B cell (primary cell): ENCODE measurements around the gene TENM4. TPM values are rescaled to one million over a fixed set of nuclear protein-coding genes. Genes with fewer than 3 reads are reported as not detected.

ENCODE experiments used
- ATAC-seq: fragments of 200-7000 bp; cut with Tn5 transposase; one replicate; pipeline ENCODE4 v1.10.0; 2021; ENCODE audit warnings: low read depth, mild to moderate bottlenecking, moderate number of reproducible peaks, moderate library complexity
- CTCF ChIA-PET: fragments of 350-600 bp; sonication (Branson Sonifier 250); formaldehyde crosslinking; loops from one replicate; lab custom pipeline; 2021; ENCODE audit warnings: antibody characterized with exemption, inconsistent platforms; lab: Charles Lee
- POLR2A ChIA-PET: fragments of 350-600 bp; sonication (Branson Sonifier 250); formaldehyde crosslinking; loops from one replicate; lab custom pipeline; 2021; ENCODE audit warnings: antibody characterized with exemption; lab: Charles Lee
- DNase-seq: peaks from one replicate; pipeline ENCODE4 v3.0.0; 2013
- H2AFZ ChIP-seq: 2 replicates; pipeline ENCODE4 v1.6.1; 2012; ENCODE audit warnings: mild to moderate bottlenecking, low read depth, low read length; ENCODE audit not compliant: insufficient read depth, poor library complexity, severe bottlenecking
- H3K27ac ChIP-seq, 2 donors: 1 replicate in 1 of 2; 2 replicates in 1 of 2; pipeline ENCODE4 v1.5.1; 2012 to 2013; ENCODE audit warnings: low read length in 2 of 2, mild to moderate bottlenecking in 2 of 2, moderate library complexity in 1 of 2
- H3K27me3 ChIP-seq, 4 experiments: fragments of 200-600 bp in 1 of 4; sonication (generic) in 1 of 4; replicated peaks in 1 of 4; 1 replicate in 2 of 4; 2 replicates in 2 of 4; pipeline versions ENCODE4 v1.6.1 to v1.7.0; 2013 to 2016; ENCODE audit warnings: low read length in 3 of 4, mild to moderate bottlenecking in 2 of 4, mixed read lengths in 1 of 4, moderate library complexity in 1 of 4; ENCODE audit not compliant: insufficient read depth in 4 of 4, control insufficient read depth in 3 of 4; ENCODE audit errors: control extremely low read depth in 1 of 4
- H3K36me3 ChIP-seq, 2 experiments: replicated peaks in 1 of 2; 1 replicate in 1 of 2; 2 replicates in 1 of 2; pipeline versions ENCODE4 v1.6.1 to v1.7.1; 2013; ENCODE audit warnings: low read length in 1 of 2; ENCODE audit not compliant: insufficient read depth in 2 of 2, control insufficient read depth in 1 of 2; ENCODE audit errors: control extremely low read depth in 1 of 2, extremely low read depth in 1 of 2
- H3K4me1 ChIP-seq, 2 donors: fragments of 200-600 bp in 1 of 2; sonication (generic) in 1 of 2; 1 replicate in 1 of 2; 2 replicates in 1 of 2; pipeline versions ENCODE4 v1.5.1 to v1.6.1; 2013 to 2017; ENCODE audit warnings: low read length in 2 of 2; ENCODE audit not compliant: control insufficient read depth in 2 of 2, insufficient read depth in 2 of 2
- H3K4me2 ChIP-seq: replicated peaks from 2 replicates; pipeline ENCODE3; 2012; ENCODE audit warnings: mild to moderate bottlenecking, low read depth, low read length; ENCODE audit not compliant: poor library complexity, severe bottlenecking
- H3K4me3 ChIP-seq, 5 experiments: fragments of 200-600 bp in 1 of 5; sonication (generic) in 1 of 5; 1 replicate in 3 of 5; 2 replicates in 2 of 5; pipeline versions ENCODE4 v1.5.1 to v1.7.0; 2011 to 2016; ENCODE audit warnings: low read length in 4 of 5, mild to moderate bottlenecking in 4 of 5, low read depth in 2 of 5, control low read depth in 1 of 5, moderate library complexity in 1 of 5; ENCODE audit not compliant: insufficient read depth in 1 of 5; ENCODE audit errors: control extremely low read depth in 1 of 5, extremely low read depth in 1 of 5
- H3K79me2 ChIP-seq: fragments of 200-600 bp; sonication (generic); one replicate; pipeline ENCODE4 v1.6.0; 2016; ENCODE audit warnings: low read length; ENCODE audit not compliant: control insufficient read depth, insufficient read depth
- H3K9ac ChIP-seq: fragments of 200-600 bp; sonication (generic); 2 replicates; pipeline ENCODE4 v1.6.1; 2017; ENCODE audit warnings: mild to moderate bottlenecking, low read length, moderate library complexity
- H3K9me3 ChIP-seq, 3 donors: one replicate each; pipeline versions ENCODE4 v1.6.1 to v1.7.1; 2013; ENCODE audit warnings: low read length in 2 of 3; ENCODE audit not compliant: control insufficient read depth in 2 of 3, insufficient read depth in 1 of 3; ENCODE audit errors: control extremely low read depth in 1 of 3
- H4K20me1 ChIP-seq: 2 replicates; pipeline ENCODE4 v1.6.0; 2012; ENCODE audit warnings: mild to moderate bottlenecking, low read length; ENCODE audit not compliant: insufficient read depth, control insufficient read depth, poor library complexity, severe bottlenecking
- H3K27ac Mint-ChIP-seq: one replicate; pipeline ENCODE4 v1.8.0; 2021; ENCODE audit warnings: mixed read lengths
- H3K27me3 Mint-ChIP-seq: one replicate; pipeline ENCODE4 v1.8.0; 2021; ENCODE audit warnings: mixed read lengths
- H3K4me1 Mint-ChIP-seq: one replicate; pipeline ENCODE4 v1.8.0; 2021; ENCODE audit warnings: mixed read lengths
- H3K4me3 Mint-ChIP-seq: one replicate; pipeline ENCODE4 v1.8.0; 2021; ENCODE audit warnings: mixed read lengths
- H3K9me3 Mint-ChIP-seq: one replicate; pipeline ENCODE4 v1.8.0; 2022; ENCODE audit warnings: mixed read lengths; ENCODE audit not compliant: insufficient read depth
- CTCF ChIP-seq: fragments of 200-600 bp; IDR thresholded peaks from one replicate; pipeline ENCODE4 v1.8.0; 2022; ENCODE audit warnings: antibody characterized with exemption, mild to moderate bottlenecking
- EZH2 ChIP-seq: IDR thresholded peaks from 2 replicates; pipeline ENCODE4 v1.6.1; 2012; ENCODE audit warnings: borderline replicate concordance, low read depth, mild to moderate bottlenecking, moderate library complexity, low read length; ENCODE audit not compliant: insufficient read depth, poor library complexity, severe bottlenecking
- WGBS: methylation state at CpG from one replicate; pipeline ENCODE4 v1.1.5; 2013; ENCODE audit warnings: missing lambda C conversion rate; ENCODE audit not compliant: insufficient coverage; 5-methylcytosine and 5-hydroxymethylcytosine counted together
- intact Hi-C: fragments of 100-400 bp; cut with micrococcal nuclease; formaldehyde crosslinking; loops from one replicate; pipeline ENCODE4 v1.10.0; 2022
- polyA plus RNA-seq: library from polyadenylated mRNA; depleted of rRNA; stranded (reverse); fragments of >200 nt; gene quantifications from 2 replicates; pipeline ENCODE4 v1.2.3, GENCODE V29; 2012
- total RNA-seq, 2 donors: library from RNA; stranded (reverse); fragments of 120-200 nt in 1 of 2; gene quantifications; 1 replicate in 1 of 2; 2 replicates in 1 of 2; pipeline versions ENCODE4 v1.2.3 to v1.2.4, GENCODE V29; 2013 to 2022

TENM4 gene
- total and polyA plus RNA-seq, 2 donors (not counting 1 experiment from before 2014, with no cell fraction given), result 0.09 to 5.7 TPM

GRCh38 chr11:79040348-79040747 lies 400.5 kb downstream of the TENM4 start:
- Histone ChIP-seq H3K27me3 (no peaks in the 10 kb centered on the region), H3K4me3 (no peak overlapping the region), H3K9me3 (peaks cover 0 to 2% (median 0%) of the 10 kb centered on the region in 3 donors), H2AFZ (no peak overlapping the region), H3K4me1 (no peaks in the 10 kb centered on the region), H3K9ac (no peak overlapping the region), H4K20me1 (no peaks in the 10 kb centered on the region), H3K79me2 (no peaks in the 10 kb centered on the region), H3K27ac (no peak overlapping the region), H3K36me3 (no peaks in the 10 kb centered on the region), H3K4me2 (no peak overlapping the region)
- intact Hi-C loops, result no loop called here
- POLR2A ChIA-PET, result no interaction called here
- no peaks in the 10 kb centered on the region for H3K9me3 Mint-ChIP-seq
- 100% methylated on average over 1 of the region's 1 CpG for WGBS
- no peak overlapping the region for H3K27ac Mint-ChIP-seq
- ATAC-seq, result no peak
- no peak for DNase-seq
- TF ChIP-seq EZH2 (no peak), CTCF (no peak)
- CTCF ChIA-PET, result interaction anchor here (0.7 to 1.1 kb wide), 3 partner anchors 11 to 117 kb away, joined by 3 read pairs; no protein-coding TSS in a partner anchor
- no peak overlapping the region for H3K4me3 Mint-ChIP-seq
- no peaks in the 10 kb centered on the region for H3K4me1 Mint-ChIP-seq
- H3K27me3 Mint-ChIP-seq, result peaks cover 14% of the 10 kb centered on the region

DNA sequence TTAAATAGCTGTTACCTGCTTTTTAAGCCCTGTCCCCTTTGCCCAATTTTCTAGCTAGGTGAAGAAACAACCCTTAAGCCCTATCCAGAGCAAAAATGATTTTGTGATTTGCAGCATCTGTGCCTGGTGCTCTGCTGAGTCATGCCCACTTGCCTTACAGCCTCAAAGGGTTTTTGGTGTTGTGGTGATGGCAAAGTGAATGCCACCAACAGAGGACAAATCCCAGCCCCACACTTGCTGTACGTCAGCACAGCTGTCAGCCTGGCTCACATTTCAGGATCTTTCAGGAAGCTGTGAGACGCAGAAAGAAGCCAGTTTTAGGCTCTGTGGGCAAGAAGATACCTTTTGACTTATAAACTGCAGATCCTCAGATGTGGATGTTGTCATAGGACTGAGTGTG lies 401.7 kb downstream of the TENM4 start:
- CTCF ChIA-PET, result no interaction called here
- intact Hi-C loops, result no loop called here

More for the DNA sequence above, 401.7 kb downstream of the TENM4 start:
- H3K9me3 Mint-ChIP-seq, result no peaks in the 10 kb centered on the region
- POLR2A ChIA-PET, result no interaction called here
- Histone ChIP-seq H3K79me2 (no peaks in the 10 kb centered on the region), H3K27me3 (no peaks in the 10 kb centered on the region), H3K36me3 (no peaks in the 10 kb centered on the region), H3K9ac (no peak overlapping the region), H2AFZ (no peak overlapping the region), H3K9me3 (no peaks in the 10 kb centered on the region), H3K27ac (no peak overlapping the region), H4K20me1 (no peaks in the 10 kb centered on the region), H3K4me3 (no peak overlapping the region), H3K4me2 (no peak overlapping the region), H3K4me1 (no peaks in the 10 kb centered on the region)
- 17% methylated on average over 1 of the region's 2 CpGs for WGBS
- TF ChIP-seq EZH2 (no peak), CTCF (no peak)
- H3K4me3 Mint-ChIP-seq, result no peak overlapping the region
- H3K27me3 Mint-ChIP-seq, result peaks cover 14% of the 10 kb centered on the region
- ATAC-seq (no peak), DNase-seq (no peak)
- no peak overlapping the region for H3K27ac Mint-ChIP-seq
- no peaks in the 10 kb centered on the region for H3K4me1 Mint-ChIP-seq
